B cell (primary cell): Measurements from ENCODE around the gene EIF4E2. TPM values are rescaled to one million over a fixed set of nuclear protein-coding genes. Genes with fewer than 3 reads are reported as not detected.

Experiments
- ATAC-seq: fragments of 200-7000 bp; cut with Tn5 transposase; one replicate; pipeline ENCODE4 v1.10.0; 2021; ENCODE audit warnings: low read depth, mild to moderate bottlenecking, moderate number of reproducible peaks, moderate library complexity
- CTCF ChIA-PET: fragments of 350-600 bp; sonication (Branson Sonifier 250); formaldehyde crosslinking; loops from one replicate; lab custom pipeline; 2021; ENCODE audit warnings: antibody characterized with exemption, inconsistent platforms; lab: Charles Lee
- POLR2A ChIA-PET: fragments of 350-600 bp; sonication (Branson Sonifier 250); formaldehyde crosslinking; loops from one replicate; lab custom pipeline; 2021; ENCODE audit warnings: antibody characterized with exemption; lab: Charles Lee
- DNase-seq: peaks from one replicate; pipeline ENCODE4 v3.0.0; 2013
- H2AFZ ChIP-seq: 2 replicates; pipeline ENCODE4 v1.6.1; 2012; ENCODE audit warnings: mild to moderate bottlenecking, low read depth, low read length; ENCODE audit not compliant: insufficient read depth, poor library complexity, severe bottlenecking
- H3K27ac ChIP-seq, 2 donors: 1 replicate in 1 of 2; 2 replicates in 1 of 2; pipeline ENCODE4 v1.5.1; 2012 to 2013; ENCODE audit warnings: low read length in 2 of 2, mild to moderate bottlenecking in 2 of 2, moderate library complexity in 1 of 2
- H3K27me3 ChIP-seq, 4 experiments: fragments of 200-600 bp in 1 of 4; sonication (generic) in 1 of 4; replicated peaks in 1 of 4; 1 replicate in 2 of 4; 2 replicates in 2 of 4; pipeline versions ENCODE4 v1.6.1 to v1.7.0; 2013 to 2016; ENCODE audit warnings: low read length in 3 of 4, mild to moderate bottlenecking in 2 of 4, mixed read lengths in 1 of 4, moderate library complexity in 1 of 4; ENCODE audit not compliant: insufficient read depth in 4 of 4, control insufficient read depth in 3 of 4; ENCODE audit errors: control extremely low read depth in 1 of 4
- H3K36me3 ChIP-seq, 2 experiments: replicated peaks in 1 of 2; 1 replicate in 1 of 2; 2 replicates in 1 of 2; pipeline versions ENCODE4 v1.6.1 to v1.7.1; 2013; ENCODE audit warnings: low read length in 1 of 2; ENCODE audit not compliant: insufficient read depth in 2 of 2, control insufficient read depth in 1 of 2; ENCODE audit errors: control extremely low read depth in 1 of 2, extremely low read depth in 1 of 2
- H3K4me1 ChIP-seq, 2 donors: fragments of 200-600 bp in 1 of 2; sonication (generic) in 1 of 2; 1 replicate in 1 of 2; 2 replicates in 1 of 2; pipeline versions ENCODE4 v1.5.1 to v1.6.1; 2013 to 2017; ENCODE audit warnings: low read length in 2 of 2; ENCODE audit not compliant: control insufficient read depth in 2 of 2, insufficient read depth in 2 of 2
- H3K4me2 ChIP-seq: replicated peaks from 2 replicates; pipeline ENCODE3; 2012; ENCODE audit warnings: mild to moderate bottlenecking, low read depth, low read length; ENCODE audit not compliant: poor library complexity, severe bottlenecking
- H3K4me3 ChIP-seq, 5 experiments: fragments of 200-600 bp in 1 of 5; sonication (generic) in 1 of 5; 1 replicate in 3 of 5; 2 replicates in 2 of 5; pipeline versions ENCODE4 v1.5.1 to v1.7.0; 2011 to 2016; ENCODE audit warnings: low read length in 4 of 5, mild to moderate bottlenecking in 4 of 5, low read depth in 2 of 5, control low read depth in 1 of 5, moderate library complexity in 1 of 5; ENCODE audit not compliant: insufficient read depth in 1 of 5; ENCODE audit errors: control extremely low read depth in 1 of 5, extremely low read depth in 1 of 5
- H3K79me2 ChIP-seq: fragments of 200-600 bp; sonication (generic); one replicate; pipeline ENCODE4 v1.6.0; 2016; ENCODE audit warnings: low read length; ENCODE audit not compliant: control insufficient read depth, insufficient read depth
- H3K9ac ChIP-seq: fragments of 200-600 bp; sonication (generic); 2 replicates; pipeline ENCODE4 v1.6.1; 2017; ENCODE audit warnings: mild to moderate bottlenecking, low read length, moderate library complexity
- H3K9me3 ChIP-seq, 3 donors: one replicate each; pipeline versions ENCODE4 v1.6.1 to v1.7.1; 2013; ENCODE audit warnings: low read length in 2 of 3; ENCODE audit not compliant: control insufficient read depth in 2 of 3, insufficient read depth in 1 of 3; ENCODE audit errors: control extremely low read depth in 1 of 3
- H4K20me1 ChIP-seq: 2 replicates; pipeline ENCODE4 v1.6.0; 2012; ENCODE audit warnings: mild to moderate bottlenecking, low read length; ENCODE audit not compliant: insufficient read depth, control insufficient read depth, poor library complexity, severe bottlenecking
- H3K27ac Mint-ChIP-seq: one replicate; pipeline ENCODE4 v1.8.0; 2021; ENCODE audit warnings: mixed read lengths
- H3K27me3 Mint-ChIP-seq: one replicate; pipeline ENCODE4 v1.8.0; 2021; ENCODE audit warnings: mixed read lengths
- H3K4me1 Mint-ChIP-seq: one replicate; pipeline ENCODE4 v1.8.0; 2021; ENCODE audit warnings: mixed read lengths
- H3K4me3 Mint-ChIP-seq: one replicate; pipeline ENCODE4 v1.8.0; 2021; ENCODE audit warnings: mixed read lengths
- H3K9me3 Mint-ChIP-seq: one replicate; pipeline ENCODE4 v1.8.0; 2022; ENCODE audit warnings: mixed read lengths; ENCODE audit not compliant: insufficient read depth
- EZH2 ChIP-seq: IDR thresholded peaks from 2 replicates; pipeline ENCODE4 v1.6.1; 2012; ENCODE audit warnings: borderline replicate concordance, low read depth, mild to moderate bottlenecking, moderate library complexity, low read length; ENCODE audit not compliant: insufficient read depth, poor library complexity, severe bottlenecking
- WGBS: methylation state at CpG from one replicate; pipeline ENCODE4 v1.1.5; 2013; ENCODE audit warnings: missing lambda C conversion rate; ENCODE audit not compliant: insufficient coverage; 5-methylcytosine and 5-hydroxymethylcytosine counted together
- intact Hi-C: fragments of 100-400 bp; cut with micrococcal nuclease; formaldehyde crosslinking; loops from one replicate; pipeline ENCODE4 v1.10.0; 2022
- polyA plus RNA-seq: library from polyadenylated mRNA; depleted of rRNA; stranded (reverse); fragments of >200 nt; gene quantifications from 2 replicates; pipeline ENCODE4 v1.2.3, GENCODE V29; 2012
- total RNA-seq, 2 donors: library from RNA; stranded (reverse); fragments of 120-200 nt in 1 of 2; gene quantifications; 1 replicate in 1 of 2; 2 replicates in 1 of 2; pipeline versions ENCODE4 v1.2.3 to v1.2.4, GENCODE V29; 2013 to 2022
- TF ChIP-seq, protein P1 (sequence below): fragments of 200-600 bp; IDR thresholded peaks from one replicate; pipeline ENCODE4 v1.8.0; 2022; ENCODE audit warnings: antibody characterized with exemption, mild to moderate bottlenecking

EIF4E2 gene
- total and polyA plus RNA-seq, 2 donors (not counting 1 experiment from before 2014, with no cell fraction given): 17.9 to 67.0 TPM

DNA sequence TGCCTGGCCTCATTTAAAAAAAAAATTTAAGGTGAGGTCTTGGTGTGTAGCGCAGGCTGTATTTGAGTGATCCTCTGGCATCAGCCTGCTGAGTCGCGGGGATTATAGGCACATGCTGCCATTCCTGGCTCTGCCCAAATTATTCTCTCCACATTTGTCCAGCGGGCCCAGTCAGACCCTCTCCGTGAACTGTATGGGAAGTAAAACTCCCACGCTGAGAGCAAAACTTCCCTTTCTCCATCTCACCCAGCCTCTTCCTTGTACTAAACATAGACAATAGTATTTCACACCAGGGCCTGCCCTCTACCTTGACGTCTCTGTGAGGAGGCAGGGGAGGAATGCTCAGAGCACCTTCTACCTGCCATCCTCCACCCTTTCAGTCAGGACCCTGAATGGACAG, 37.0 kb downstream of the EIF4E2 start:
- ATAC-seq (no peak), DNase-seq (no peak)
- Histone ChIP-seq H3K4me1 (no peaks in the 10 kb centered on the region), H3K4me3 (no peak overlapping the region), H3K27me3 (no peaks in the 10 kb centered on the region), H4K20me1 (no peaks in the 10 kb centered on the region), H3K79me2 (no peaks in the 10 kb centered on the region), H3K9me3 (peaks cover 0 to 4% (median 0%) of the 10 kb centered on the region in 3 donors), H2AFZ (no peak overlapping the region), H3K27ac (no peak overlapping the region), H3K9ac (no peak overlapping the region), H3K36me3 (peaks cover 0 to 13% of the 10 kb centered on the region in 2 experiments), H3K4me2 (no peak overlapping the region)
- POLR2A ChIA-PET: no interaction called here
- CTCF ChIA-PET: no interaction called here
- Mint-ChIP-seq H3K27me3 (no peaks in the 10 kb centered on the region), H3K4me1 (no peaks in the 10 kb centered on the region), H3K27ac (no peak overlapping the region), H3K4me3 (no peak overlapping the region), H3K9me3 (no peaks in the 10 kb centered on the region)
- no peak for TF ChIP-seq EZH2
- TF ChIP-seq, protein P1, sequence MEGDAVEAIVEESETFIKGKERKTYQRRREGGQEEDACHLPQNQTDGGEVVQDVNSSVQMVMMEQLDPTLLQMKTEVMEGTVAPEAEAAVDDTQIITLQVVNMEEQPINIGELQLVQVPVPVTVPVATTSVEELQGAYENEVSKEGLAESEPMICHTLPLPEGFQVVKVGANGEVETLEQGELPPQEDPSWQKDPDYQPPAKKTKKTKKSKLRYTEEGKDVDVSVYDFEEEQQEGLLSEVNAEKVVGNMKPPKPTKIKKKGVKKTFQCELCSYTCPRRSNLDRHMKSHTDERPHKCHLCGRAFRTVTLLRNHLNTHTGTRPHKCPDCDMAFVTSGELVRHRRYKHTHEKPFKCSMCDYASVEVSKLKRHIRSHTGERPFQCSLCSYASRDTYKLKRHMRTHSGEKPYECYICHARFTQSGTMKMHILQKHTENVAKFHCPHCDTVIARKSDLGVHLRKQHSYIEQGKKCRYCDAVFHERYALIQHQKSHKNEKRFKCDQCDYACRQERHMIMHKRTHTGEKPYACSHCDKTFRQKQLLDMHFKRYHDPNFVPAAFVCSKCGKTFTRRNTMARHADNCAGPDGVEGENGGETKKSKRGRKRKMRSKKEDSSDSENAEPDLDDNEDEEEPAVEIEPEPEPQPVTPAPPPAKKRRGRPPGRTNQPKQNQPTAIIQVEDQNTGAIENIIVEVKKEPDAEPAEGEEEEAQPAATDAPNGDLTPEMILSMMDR: no peak
- intact Hi-C loops: no loop called here
- 88% methylated on average over 5 of the region's 7 CpGs for WGBS

DNA sequence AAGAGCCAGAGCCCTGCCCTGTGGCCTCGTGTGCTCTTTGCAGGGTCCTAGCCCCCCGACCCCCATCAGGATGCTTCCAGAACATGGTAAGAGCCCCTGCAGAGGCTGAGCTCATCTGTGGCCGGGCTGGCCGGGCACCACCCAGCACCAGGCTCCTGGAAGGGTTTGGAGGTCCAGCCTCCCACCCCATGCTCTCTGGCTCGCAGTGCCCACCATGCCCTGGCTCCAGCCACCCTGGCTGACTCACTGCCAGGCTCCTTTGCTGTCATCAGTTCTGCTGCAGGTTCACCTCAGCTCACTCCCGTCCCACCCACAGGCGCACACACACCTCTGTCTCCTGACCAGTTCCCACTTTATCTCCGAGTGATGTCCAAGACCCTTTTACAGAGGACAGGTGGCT, 37.5 kb downstream of the EIF4E2 start:
- H3K4me2 ChIP-seq: no peak overlapping the region
- Mint-ChIP-seq H3K9me3 (no peaks in the 10 kb centered on the region), H3K27ac (no peak overlapping the region), H3K4me3 (no peak overlapping the region), H3K27me3 (no peaks in the 10 kb centered on the region), H3K4me1 (no peaks in the 10 kb centered on the region)
- ChIA-PET POLR2A (no interaction called here), CTCF (no interaction called here)
- no peak for DNase-seq
- ATAC-seq: no peak
- H3K27ac ChIP-seq: no peak overlapping the region
- H4K20me1 ChIP-seq: no peaks in the 10 kb centered on the region
- peaks cover 0 to 4% (median 0%) of the 10 kb centered on the region in 3 donors for H3K9me3 ChIP-seq
- H3K4me3 ChIP-seq: no peak overlapping the region
- no peak overlapping the region for H2AFZ ChIP-seq
- H3K4me1 ChIP-seq: no peaks in the 10 kb centered on the region
- 93% methylated on average over 7 of the region's 8 CpGs for WGBS
- H3K36me3 ChIP-seq: peaks cover 0 to 9% of the 10 kb centered on the region in 2 experiments
- H3K27me3 ChIP-seq: no peaks in the 10 kb centered on the region
- TF ChIP-seq, protein P1: no peak
- no peak for TF ChIP-seq EZH2
- no peak overlapping the region for H3K9ac ChIP-seq
- H3K79me2 ChIP-seq: no peaks in the 10 kb centered on the region
- intact Hi-C loops: no loop called here
